ENCODE data around the gene RNPS1. TPM values are rescaled to one million over a fixed set of nuclear protein-coding genes. Genes with fewer than 3 reads are reported as not detected.

The RNPS1 gene

GRCh38 chr16:2206780-2207433 lies 61.0 kb downstream of the RNPS1 start:
- Histone ChIP-seq H3K4me1 (ENCODE audit: control insufficient read depth, insufficient read depth, low read length) (peaks cover 18% of the 10 kb centered on the region), H3K9ac (ENCODE audit: low read depth, low read length) (no peak overlapping the region), H3K36me3 (ENCODE audit: insufficient read depth, low read length) (peaks cover 22% of the 10 kb centered on the region), H3K27me3 (ENCODE audit: control insufficient read depth, insufficient read depth, low read length) (no peaks in the 10 kb centered on the region), H3K9me3 (replicated peaks; ENCODE audit: low read length) (no peaks in the 10 kb centered on the region), H3K4me3 (ENCODE audit: low read length) (no peak overlapping the region), H3K4me2 (ENCODE audit: low read length) (peak overlapping the region; percentile 97)

GRCh38 chr16:2206420-2206779 lies 61.5 kb downstream of the RNPS1 start:
- Histone ChIP-seq H3K4me3 (ENCODE audit: low read length) (peak overlapping the region; percentile 95), H3K4me1 (ENCODE audit: control insufficient read depth, insufficient read depth, low read length) (peaks cover 18% of the 10 kb centered on the region), H3K27me3 (ENCODE audit: control insufficient read depth, insufficient read depth, low read length) (no peaks in the 10 kb centered on the region), H3K9ac (ENCODE audit: low read depth, low read length) (peak overlapping the region; percentile 97), H3K4me2 (ENCODE audit: low read length) (peak overlapping the region; percentile 97), H3K36me3 (ENCODE audit: insufficient read depth, low read length) (peaks cover 22% of the 10 kb centered on the region), H3K9me3 (replicated peaks; ENCODE audit: low read length) (no peaks in the 10 kb centered on the region)

GRCh38 chr16:2205967-2206313 lies 62.0 kb downstream of the RNPS1 start:
- Histone ChIP-seq H3K9ac (ENCODE audit: low read depth, low read length) (peak overlapping the region; percentile 97), H3K9me3 (replicated peaks; ENCODE audit: low read length) (no peaks in the 10 kb centered on the region), H3K4me3 (ENCODE audit: low read length) (peak overlapping the region; percentile 95), H3K36me3 (ENCODE audit: insufficient read depth, low read length) (peaks cover 22% of the 10 kb centered on the region), H3K4me1 (ENCODE audit: control insufficient read depth, insufficient read depth, low read length) (peaks cover 18% of the 10 kb centered on the region), H3K4me2 (ENCODE audit: low read length) (peak overlapping the region; percentile 97), H3K27me3 (ENCODE audit: control insufficient read depth, insufficient read depth, low read length) (no peaks in the 10 kb centered on the region)

GRCh38 chr16:2205104-2205966 lies 62.6 kb downstream of the RNPS1 start, which contains the start of gene MLST8:
Gene MLST8, plus strand, starts transcription at chr16:2205454. Its CDS starts 632 bp downstream, at chr16:2206086.
- H3K27me3 ChIP-seq (ENCODE audit: control insufficient read depth, insufficient read depth, low read length), result peaks cover under 1% of the 10 kb centered on the region
- H3K4me2 ChIP-seq (ENCODE audit: low read length), result peak within 1 kb of the TSS; percentile 97
- peaks cover 18% of the 10 kb centered on the region for H3K4me1 ChIP-seq (ENCODE audit: control insufficient read depth, insufficient read depth, low read length)
- peak within 1 kb of the TSS; percentile 97 for H3K9ac ChIP-seq (ENCODE audit: low read depth, low read length)
- H3K36me3 ChIP-seq (ENCODE audit: insufficient read depth, low read length), result peaks cover 22% of the 10 kb centered on the region
- H3K4me3 ChIP-seq (ENCODE audit: low read length), result peak within 1 kb of the TSS; percentile 95
- no peaks in the 10 kb centered on the region for H3K9me3 ChIP-seq (replicated peaks; ENCODE audit: low read length)

GRCh38 chr16:2204416-2205103 lies 63.4 kb downstream of the RNPS1 start:
- Histone ChIP-seq H3K9ac (ENCODE audit: low read depth, low read length) (peak overlapping the region; percentile 97), H3K36me3 (ENCODE audit: insufficient read depth, low read length) (peaks cover 18% of the 10 kb centered on the region), H3K4me2 (ENCODE audit: low read length) (peak overlapping the region; percentile 97), H3K27me3 (ENCODE audit: control insufficient read depth, insufficient read depth, low read length) (peaks cover 4% of the 10 kb centered on the region), H3K4me3 (ENCODE audit: low read length) (peak overlapping the region; percentile 95), H3K4me1 (ENCODE audit: control insufficient read depth, insufficient read depth, low read length) (peaks cover 18% of the 10 kb centered on the region), H3K9me3 (replicated peaks; ENCODE audit: low read length) (no peaks in the 10 kb centered on the region)

Small RNAs within 50 kb of the gene (small RNA-seq; reads per million reads assigned to genes)
- not detected for gene MIR3677
- not detected for gene MIR4717
